NCI-H2107 treated with DMSO at 0.1 percent for 48 hours (cell line): ENCODE results near the gene CLTB.
"Not testable (repeated sequence)": the region's sequence is repeated elsewhere in the genome, so short reads cannot be mapped to it uniquely, and the experiment has no call there.

ENCODE experiments used
- DNase-seq: peaks from one replicate; lab custom pipeline; 2025; ENCODE audit not compliant: unreplicated experiment; lab: John Stamatoyannopoulos, UW

The CLTB gene

DNA sequence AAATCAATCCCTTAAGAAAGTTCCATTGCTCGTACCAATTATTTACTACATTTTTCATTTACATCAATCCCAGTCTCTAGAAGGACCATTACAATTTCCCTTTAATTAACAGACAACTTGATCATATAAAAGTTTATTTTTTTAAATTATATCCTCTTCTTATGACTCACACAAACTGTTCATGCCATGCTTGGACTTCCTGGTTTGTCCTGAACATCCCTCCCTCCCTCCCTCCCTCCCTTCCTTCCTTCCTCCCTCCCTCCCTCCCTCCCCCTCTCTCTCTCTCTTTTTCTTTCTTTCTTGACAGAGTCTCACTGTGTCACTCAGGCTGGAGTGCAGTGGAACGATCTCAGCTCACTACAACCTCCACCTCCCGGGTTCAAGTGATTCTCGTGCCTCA lies 11.6 kb upstream of the CLTB start:
- DNase-seq: no peak

DNA sequence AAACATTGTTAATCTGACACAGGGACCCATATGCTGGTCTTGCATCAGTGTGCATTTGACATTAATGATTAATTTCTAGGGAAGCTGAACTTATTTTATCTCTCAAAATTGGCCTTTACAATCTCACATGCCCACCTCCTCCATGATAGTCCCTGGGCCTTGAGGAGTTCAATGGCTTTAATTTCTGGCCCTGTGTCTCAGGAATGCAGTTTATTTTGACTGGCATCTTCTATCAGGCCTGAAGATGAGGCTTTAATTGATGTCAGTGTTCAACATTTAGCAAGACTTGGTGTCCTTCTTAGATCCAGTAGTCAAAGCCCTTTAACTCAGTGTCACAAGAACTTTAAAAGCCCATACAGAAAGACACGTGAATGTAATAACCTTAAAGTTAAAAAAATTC lies 10.5 kb upstream of the CLTB start:
- no peak for DNase-seq

DNA sequence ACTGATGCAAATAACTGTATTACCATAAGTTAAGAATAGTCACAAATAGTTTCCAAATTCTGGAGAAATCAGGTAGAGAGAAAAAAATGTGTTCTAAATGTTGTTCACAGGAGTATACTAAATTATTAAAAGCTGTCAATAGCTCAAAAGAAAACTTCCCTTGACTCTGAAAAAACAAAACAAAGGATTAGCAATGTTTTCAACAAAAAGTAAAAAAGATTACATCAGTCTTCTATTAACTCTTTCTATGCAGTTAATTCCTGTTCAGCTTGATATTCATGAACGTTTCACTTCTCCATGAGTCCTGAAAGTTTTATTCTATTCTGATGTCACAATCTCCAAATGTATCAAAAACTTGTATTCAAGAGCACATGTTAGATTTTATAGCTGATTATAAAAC lies 9.5 kb upstream of the CLTB start:
- DNase-seq: no peak

DNA sequence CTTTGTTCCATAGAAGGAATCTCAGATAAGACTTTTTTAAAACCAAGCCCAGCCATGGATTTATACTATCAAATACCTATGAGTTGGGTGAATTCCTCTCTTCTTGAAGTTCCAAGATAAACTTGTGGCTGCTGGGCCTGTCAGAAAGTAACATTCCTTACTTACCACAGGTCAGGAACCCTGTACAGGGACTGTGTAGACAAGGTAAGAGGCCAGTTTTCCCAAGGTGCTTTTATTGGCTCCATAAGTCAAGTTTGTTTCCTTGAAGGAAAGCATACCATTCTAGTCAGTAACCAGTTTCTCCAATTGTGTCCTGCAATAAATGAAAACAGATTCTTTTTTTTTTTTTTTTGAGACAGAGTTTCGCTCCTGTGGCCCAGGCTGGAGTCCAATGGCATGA lies 8.8 kb upstream of the CLTB start:
- DNase-seq: no peak

DNA sequence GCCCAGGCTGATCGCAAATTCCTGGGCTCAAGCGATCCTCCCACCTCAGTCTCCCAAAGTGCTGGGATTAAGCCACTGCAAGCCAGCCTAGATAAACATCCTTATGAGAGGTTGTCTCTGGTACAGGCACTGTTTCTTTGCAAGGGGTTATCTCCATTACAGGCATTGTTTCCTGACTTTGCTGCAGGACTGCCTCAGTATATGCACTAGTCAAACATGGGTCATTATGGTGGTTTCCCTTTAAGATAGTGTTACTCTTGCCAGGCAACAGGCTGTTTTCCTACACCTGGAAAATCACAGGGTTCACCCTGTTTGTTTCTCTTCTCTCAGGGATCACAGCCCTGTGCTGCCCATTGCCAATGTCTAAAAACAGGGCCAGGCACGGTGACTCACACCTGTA lies 7.8 kb upstream of the CLTB start:
- no peak for DNase-seq

DNA sequence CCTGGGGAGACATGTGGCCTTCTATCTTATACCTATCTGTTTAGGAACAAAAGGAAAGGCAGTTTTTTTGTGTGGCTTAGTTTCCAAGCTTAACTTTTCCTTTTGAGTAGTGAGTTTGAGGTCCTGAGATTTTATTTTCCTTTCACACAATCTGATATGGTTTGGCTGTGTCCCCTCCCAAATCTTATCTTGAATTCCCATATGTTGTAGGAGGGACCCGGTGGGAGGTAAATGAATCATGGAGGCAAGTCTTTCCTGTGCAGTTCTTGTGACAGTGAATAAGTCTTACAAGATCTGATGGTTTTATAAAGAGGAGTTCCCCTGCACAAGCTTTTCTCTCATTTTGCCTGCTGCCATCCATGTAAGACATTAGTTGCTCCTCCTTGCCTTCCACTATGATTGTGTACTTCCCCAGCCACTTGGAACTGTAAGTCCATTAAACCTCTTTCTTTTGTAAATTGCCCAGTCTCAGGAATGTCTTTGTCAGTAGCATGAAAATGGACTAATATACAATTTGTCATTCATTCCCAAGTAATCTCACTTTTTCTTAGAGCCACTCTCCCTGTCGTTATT lies 4.7 kb upstream of the CLTB start:
- DNase-seq: no peak

DNA sequence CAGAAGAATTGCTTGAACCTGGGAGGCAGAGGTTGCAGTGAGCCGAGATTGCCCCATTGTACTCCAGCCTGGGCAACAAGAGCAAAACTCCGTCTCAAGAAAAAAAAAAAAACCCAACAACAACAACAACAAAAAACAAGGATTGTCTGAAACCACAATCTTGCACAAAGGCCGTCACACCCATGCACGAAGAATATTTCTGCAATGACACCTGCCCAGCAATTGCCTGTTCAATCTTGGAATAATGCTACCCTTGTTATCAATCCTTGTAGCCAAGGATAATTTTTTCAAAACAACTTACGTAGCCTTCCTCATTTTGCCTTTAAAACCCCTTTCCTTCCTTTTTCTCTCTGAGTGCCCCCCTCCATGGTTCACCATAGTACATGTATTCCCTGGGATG lies 3.7 kb upstream of the CLTB start:
- DNase-seq: no peak

DNA sequence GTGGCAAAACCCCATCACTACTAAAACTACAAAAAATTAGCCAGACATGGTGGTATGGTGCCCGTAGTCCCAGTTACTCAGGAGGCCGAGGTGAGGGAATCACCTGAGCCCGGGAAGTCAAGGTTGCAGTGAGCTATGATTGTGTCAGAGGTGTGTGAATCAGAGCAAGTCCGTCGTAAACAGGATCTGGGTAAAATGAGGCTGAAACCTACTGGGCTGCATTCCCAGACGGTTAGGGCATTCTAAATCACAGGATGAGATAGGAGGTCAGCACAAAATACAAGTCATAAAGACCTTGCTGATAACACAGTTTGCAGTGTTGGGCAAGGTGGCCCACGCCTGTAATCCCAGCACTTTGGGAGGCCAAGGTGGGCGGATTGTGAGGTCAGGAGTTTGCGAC lies 1.9 kb upstream of the CLTB start:
- no peak for DNase-seq

DNA sequence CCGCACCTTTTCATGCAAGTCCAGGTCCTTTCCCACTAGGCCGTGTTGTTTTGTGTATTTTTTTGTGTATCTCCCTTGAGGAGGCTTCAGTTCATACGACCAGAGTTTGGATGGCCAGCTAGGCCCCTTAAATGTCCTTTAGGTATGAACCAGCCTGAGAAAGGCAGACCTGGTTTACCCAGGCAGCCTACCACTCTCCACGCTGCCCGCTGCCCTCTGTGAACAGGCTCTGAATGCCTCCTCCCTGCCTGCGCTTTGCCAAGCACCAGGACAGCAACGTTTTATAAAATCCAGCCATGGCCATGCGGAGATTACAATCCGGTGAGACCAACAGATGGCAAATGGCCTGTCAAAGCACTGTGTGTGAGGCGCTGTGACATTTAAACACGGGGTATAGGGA lies 626 bp upstream of the CLTB start:
- DNase-seq: no peak

DNA sequence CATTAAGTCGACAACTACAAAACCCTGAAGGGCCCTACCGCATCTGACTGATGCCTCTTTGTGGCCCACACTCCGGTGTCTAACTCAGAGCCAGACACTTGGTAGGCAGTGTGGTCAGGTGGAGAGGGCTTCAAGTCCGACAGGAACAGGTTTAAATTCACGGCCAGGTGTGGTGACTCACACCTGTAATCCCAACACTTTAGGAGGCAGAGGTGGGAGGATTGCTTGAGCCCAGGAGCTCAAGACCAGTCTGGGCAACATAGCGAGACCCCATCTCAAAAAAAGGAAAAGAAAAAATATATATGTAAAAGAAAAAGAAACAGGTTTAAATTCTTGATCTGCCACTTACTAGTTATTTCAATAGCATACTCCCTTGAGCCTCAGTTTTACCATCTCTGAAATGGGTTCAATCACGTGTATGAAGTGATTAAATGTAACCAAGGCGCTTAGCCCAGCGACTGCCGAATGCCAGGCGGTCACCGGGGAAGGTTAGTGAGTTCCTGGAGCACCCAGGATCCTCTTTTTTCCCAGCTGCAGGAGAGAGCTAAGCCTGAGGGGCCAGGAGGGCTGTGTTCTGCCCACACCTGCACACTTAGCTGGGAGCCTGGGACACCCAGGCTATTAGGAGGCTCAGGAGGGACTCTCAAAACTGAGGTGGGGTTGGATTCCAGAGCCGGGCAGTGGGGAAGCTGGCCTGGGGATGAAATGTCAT lies 943 bp downstream of the CLTB start:
- no peak for DNase-seq

DNA sequence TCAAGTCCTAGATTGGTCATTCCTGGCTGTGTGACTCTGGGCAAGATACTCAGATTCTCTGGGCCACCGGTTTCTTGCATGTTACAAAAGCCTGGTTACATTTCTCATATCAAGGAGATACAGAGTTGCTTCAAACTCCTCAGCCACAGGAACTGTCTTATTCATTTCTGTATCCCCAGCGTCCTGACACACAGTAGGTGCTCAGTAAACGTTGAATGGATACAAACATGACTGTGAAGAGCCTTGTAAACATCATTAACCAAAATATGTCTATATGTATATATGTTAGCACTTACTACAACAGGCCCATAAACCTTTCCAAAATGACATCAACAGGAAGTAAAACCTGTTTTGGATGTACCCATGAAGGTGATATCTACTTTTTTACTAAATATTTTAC lies 1.6 kb downstream of the CLTB start:
- DNase-seq: no peak

DNA sequence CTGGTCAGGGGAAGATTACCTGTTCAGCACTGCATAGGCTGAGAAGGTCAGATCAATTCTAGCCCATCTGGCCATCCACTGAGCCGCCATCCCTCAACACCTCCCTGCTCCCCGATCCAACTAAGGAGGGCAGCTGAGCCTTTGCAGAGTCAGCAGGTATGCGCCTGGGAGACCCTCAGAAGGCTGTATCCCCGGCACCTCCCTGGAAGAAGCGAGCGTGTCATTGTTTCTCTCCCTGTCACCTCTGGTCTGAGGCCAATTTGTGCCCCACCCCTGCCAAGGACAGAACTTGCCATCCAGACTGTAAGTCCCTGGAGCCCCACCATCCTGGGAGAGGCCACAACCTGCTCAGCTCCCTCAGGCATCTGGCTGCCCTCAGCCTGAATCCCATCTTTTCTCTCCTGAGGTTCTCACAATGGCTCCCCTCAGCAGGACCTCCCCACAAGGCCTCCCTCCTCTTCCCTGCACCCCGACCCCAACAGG lies 2.6 kb downstream of the CLTB start:
- DNase-seq: no peak

DNA sequence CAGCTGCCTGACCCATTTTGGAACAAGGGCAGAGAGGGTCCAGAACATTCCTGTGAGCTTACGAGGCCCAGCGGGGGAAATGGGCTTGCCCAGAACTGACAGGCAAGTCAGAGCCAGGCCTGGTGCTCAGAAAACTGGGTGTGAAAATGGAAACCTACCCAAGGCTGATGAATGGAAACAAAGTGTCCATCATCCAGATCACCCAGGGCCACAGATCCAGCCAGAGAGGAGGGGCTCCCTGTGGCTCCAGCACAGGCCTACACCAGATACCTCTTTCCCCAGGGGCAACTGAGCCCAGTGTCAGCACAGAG lies 3.1 kb downstream of the CLTB start:
- DNase-seq: no peak

DNA sequence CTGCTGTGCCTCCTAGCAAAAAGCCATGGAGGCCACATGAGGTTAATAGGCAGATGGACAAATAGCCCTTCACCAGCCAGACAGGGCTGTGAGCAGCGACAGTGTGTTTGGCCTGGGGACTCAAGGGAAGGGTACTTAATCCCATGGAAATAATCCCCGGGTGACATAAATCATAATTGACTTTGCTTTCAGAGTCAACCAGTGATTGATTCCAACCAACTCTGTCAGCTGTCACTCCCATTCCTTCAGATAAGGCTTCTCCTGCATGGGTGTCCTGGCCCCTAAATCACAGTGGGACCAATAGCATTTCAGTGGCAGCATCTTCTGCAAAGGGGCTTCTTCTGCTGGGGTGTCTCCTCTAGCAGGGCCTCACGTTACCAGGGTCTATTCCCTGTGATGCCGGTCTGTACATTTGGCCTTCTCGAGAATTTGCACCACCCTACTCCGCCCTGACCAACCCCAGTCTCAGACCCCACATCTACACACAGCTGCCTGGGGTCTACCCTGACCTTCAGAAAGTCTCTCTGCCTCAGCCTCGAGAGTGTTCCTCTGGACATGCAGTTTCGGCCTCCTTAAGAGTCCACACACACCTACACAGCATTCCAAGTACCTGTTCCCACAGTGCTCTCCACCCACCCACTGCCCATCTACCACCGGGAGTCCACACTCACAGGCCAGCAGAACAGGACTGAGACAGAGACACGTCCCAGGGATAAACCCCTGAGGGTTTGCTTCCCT lies 3.7 kb downstream of the CLTB start:
- DNase-seq: no peak

DNA sequence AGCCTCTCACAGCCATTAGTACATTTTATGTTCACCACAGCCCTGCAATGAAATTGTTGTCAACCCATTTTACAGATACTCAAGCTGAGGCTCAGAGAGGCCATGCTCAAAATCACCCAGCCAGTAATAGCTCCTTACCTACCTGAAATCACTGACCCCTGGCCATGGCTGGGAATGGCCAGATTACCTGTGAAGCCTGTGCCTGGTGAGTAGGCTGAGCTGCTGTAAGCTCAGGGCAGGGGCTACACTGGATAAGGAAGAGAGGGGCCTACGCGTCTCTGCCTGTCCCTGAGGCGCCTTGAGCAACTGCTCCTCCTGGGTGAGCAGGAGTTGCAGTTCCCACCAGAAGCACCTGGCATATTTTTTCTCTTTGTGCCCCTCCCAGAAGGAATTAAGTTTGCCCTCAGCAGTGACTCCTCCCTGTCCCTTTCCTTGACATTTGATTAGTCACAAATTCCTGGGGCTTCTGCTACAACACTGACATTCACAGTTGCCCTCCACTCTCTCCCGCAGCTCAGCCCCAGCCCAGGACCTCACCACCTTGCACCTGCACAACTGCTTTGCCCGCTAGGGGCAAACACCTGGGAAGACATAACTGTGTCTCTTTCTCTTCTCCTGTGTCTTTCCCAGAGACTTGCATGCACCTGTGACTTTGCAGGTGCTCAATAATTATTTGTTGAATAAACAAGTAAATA lies 5.7 kb downstream of the CLTB start:
- no peak for DNase-seq

DNA sequence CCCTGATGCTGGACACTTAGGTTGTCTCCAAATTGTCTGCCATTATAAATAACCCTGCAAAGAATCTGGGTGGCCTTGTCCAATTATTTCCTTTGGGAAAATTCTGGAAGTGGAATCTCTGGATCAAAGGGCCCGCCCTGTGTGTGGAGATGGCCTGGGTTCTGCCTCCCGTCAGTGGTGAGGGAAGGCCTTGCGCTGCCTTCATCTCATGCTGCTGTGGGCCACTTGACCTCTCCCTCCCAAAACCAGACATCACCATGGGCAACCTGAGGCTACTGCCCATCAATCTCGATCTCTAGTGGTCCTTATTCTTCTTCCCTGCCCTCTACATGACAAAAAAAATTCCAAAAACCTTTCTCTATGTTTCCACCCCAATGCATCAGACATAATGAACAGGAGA lies 6.6 kb downstream of the CLTB start:
- DNase-seq: no peak

DNA sequence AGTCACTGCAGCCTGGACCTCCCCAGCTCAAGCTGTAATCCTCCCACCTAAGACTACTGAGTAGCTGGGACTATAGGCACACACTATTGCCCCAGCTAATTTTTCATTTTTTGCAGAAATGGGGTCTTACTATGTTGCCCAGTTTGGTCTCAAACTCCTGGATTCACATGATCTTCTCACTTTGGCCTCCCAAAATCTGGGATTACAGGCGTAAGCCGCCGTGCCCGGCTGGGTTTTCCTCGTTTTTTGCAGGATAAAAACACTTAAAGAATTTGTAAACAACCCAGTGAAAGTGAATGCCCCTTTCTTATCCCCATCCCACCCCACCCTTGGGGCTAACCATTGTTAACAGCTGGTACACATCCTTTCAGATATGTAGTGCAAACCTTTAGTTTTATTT lies 7.7 kb downstream of the CLTB start:
- no peak for DNase-seq

DNA sequence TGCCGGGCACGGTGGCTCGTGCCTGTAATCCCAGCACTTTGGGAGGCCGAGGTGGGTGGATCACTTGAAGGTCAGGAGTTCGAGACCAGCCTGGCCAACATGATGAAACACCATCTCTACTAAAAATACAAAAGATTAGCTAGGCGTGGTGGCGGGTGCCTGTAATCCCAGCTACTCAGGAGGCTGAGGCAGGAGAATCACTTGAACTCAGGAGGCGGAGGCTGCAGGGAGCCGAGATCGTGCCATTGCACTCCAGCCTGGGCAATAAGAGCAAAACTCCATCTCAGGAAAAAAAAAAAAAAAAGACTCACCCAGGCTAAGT lies 8.1 kb downstream of the CLTB start:
- DNase-seq: not testable (repeated sequence)

DNA sequence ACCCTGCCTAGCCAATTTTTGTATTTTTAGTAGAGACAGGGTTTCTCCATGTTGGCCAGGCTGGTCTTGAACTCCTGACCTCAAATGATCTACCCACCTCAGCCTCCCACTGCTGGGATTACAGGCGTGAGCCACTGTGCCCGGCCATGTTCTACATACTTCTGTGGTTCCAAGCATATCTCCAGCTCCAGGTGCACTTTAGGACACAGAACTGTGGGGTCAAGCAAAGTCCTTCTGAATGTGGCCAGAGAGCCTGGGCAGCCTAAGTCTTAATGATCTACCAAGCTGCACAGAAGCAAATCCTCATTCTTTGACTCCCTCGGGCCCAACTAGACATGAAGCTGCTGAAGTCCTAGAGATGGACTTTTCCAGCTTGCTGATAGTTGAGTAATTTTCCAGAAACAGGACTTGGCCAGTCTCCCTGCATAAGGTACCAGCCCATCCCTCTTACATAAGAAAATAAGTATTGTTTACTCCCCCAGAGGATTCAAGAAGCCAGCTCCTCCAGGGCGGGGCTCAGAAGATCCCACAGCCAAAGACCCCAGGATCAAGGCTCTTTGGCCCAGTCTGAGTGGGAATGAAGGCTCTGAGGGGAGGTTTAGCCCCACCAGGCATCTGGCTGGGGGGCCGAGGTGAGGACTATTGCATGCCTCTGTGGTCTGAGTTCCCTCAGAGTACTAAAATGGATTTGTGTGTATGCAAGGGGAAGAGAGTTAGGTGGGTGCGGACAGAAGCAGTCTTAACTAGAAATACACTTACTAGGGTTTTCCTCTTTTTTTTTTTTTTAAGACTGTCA lies 8.7 kb downstream of the CLTB start:
- no peak for DNase-seq

DNA sequence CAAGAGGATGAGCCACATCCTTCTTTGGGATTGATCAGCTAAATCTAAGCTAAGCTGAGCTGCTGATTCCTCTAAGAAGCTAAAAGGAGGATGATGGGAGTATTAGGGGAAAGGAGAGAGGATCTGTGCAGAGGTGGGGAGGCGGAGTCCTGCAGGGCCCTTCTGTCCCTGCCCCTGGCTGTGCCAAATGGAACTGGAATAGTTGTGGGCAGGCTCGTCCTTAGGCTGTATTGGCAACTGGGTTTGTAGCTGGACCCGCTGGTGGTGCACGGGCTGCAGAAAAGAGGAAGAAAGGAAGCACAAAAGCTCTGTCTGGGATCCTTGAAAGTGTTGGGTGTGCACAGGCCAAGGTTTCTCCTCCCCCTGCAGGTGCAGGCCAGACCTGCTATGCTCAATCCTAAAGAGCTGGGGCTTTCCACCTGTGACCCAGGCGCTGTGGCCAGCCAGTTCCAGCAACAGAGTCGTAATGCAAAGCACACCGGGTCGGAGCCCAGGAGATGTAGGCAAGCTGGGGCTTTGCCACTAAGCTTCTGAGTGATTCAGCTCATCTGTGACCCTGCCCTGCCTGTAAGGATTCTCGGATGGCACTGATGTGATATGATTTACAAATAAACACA lies 9.8 kb downstream of the CLTB start:
- DNase-seq: no peak
